HCT116 (cell line): Measurements from ENCODE around the gene PRND. TPM values are rescaled to one million over a fixed set of nuclear protein-coding genes. Genes with fewer than 3 reads are reported as not detected.

ENCODE experiments used
- ATAC-seq: fragments of 200-7000 bp; cut with Tn5 transposase; 2 replicates; pipeline ENCODE4 v1.9.1; 2020; ENCODE audit warnings: mild to moderate bottlenecking, moderate library complexity
- BruUV-seq: library from RNA; stranded (reverse); fragments of 400-500 nt; replicated peaks from 2 replicates; lab custom pipeline; 2021; lab: Mats Ljungman, UMichigan
- CTCF ChIA-PET: fragments of 300-600 bp; sonication (Branson Sonifier 250); formaldehyde crosslinking; loops from one replicate; lab custom pipeline; 2021; ENCODE audit warnings: antibody characterized with exemption; lab: Charles Lee
- POLR2A ChIA-PET: fragments of 300-600, 350-600 bp; sonication (Branson Sonifier 250); formaldehyde crosslinking; loops from one replicate; lab custom pipeline; 2021; ENCODE audit warnings: antibody characterized with exemption; lab: Charles Lee
- RAD21 ChIA-PET, 2 experiments: fragments of 300-600 bp; sonication (Branson Sonifier 250); formaldehyde crosslinking; loops; one replicate each; lab custom pipeline; 2023; ENCODE audit warnings: low total read pairs in 2 of 2; ENCODE audit not compliant: uncharacterized antibody in 2 of 2, unreplicated experiment in 2 of 2, low non-redundant PET in 1 of 2; lab: Charles Lee
- DNase-seq: peaks from one replicate; pipeline ENCODE4 v3.0.0-alpha.2; 2010; ENCODE audit warnings: low read depth, low spot score
- H2AFZ ChIP-seq: fragments of 200-600 bp; shearing (Covaris generic), sonication (generic); 2 replicates; pipeline ENCODE4 v1.6.1; 2017; ENCODE audit warnings: low read depth, mixed run types, mixed read lengths, antibody characterized with exemption, low read length; ENCODE audit not compliant: poor library complexity, severe bottlenecking
- H3K27ac ChIP-seq: 2 replicates; pipeline ENCODE4 v1.5.1; 2012; ENCODE audit warnings: low read depth, low read length
- H3K27me3 ChIP-seq: fragments of 200-600 bp; sonication (generic); 2 replicates; pipeline ENCODE4 v1.6.1; 2016; ENCODE audit warnings: mixed run types, low read length, mixed read lengths; ENCODE audit not compliant: insufficient read depth
- H3K36me3 ChIP-seq, 2 experiments: fragments of 200-500 bp in 1 of 2; fragments of 200-600 bp in 1 of 2; sonication (Bioruptor generic) in 1 of 2; sonication (generic) in 1 of 2; 2 replicates each; pipeline versions ENCODE4 v1.5.1 to v1.6.1; 2014 to 2016; ENCODE audit warnings: low read length in 2 of 2, inconsistent platforms in 1 of 2, mixed read lengths in 1 of 2, mixed run types in 1 of 2; ENCODE audit not compliant: insufficient read depth in 2 of 2, control insufficient read depth in 1 of 2
- H3K4me1 ChIP-seq, 2 experiments: fragments of 200-600 bp in 1 of 2; sonication (generic) in 1 of 2; 2 replicates each; pipeline versions ENCODE4 v1.5.1 to v1.6.1; 2012 to 2017; ENCODE audit warnings: low read length in 2 of 2, inconsistent platforms in 1 of 2, mild to moderate bottlenecking in 1 of 2, mixed read lengths in 1 of 2, mixed run types in 1 of 2, moderate library complexity in 1 of 2; ENCODE audit not compliant: insufficient read depth in 2 of 2, control insufficient read depth in 1 of 2
- H3K4me2 ChIP-seq: fragments of 200-600 bp; sonication (generic); 2 replicates; pipeline ENCODE4 v1.6.1; 2017; ENCODE audit warnings: mixed run types, low read length, mixed read lengths
- H3K4me3 ChIP-seq, 2 experiments: fragments of 200-600 bp in 1 of 2; sonication (generic) in 1 of 2; replicated peaks in 1 of 2; 2 replicates each; pipeline ENCODE4 v1.5.1; 2011 to 2016; ENCODE audit warnings: low read length in 2 of 2, control low read depth in 1 of 2, low read depth in 1 of 2, mild to moderate bottlenecking in 1 of 2, mixed read lengths in 1 of 2, mixed run types in 1 of 2
- H3K79me2 ChIP-seq: fragments of 200-600 bp; sonication (generic); 2 replicates; pipeline ENCODE4 v1.6.1; 2017; ENCODE audit warnings: mild to moderate bottlenecking, mixed run types, low read length, moderate library complexity, mixed read lengths; ENCODE audit not compliant: insufficient read depth
- H3K9ac ChIP-seq: fragments of 200-600 bp; sonication (generic); 2 replicates; pipeline ENCODE4 v1.6.1; 2016; ENCODE audit warnings: low read length, mixed read lengths
- H3K9me2 ChIP-seq: fragments of 200-600 bp; sonication (generic), shearing (Covaris generic); 2 replicates; pipeline ENCODE4 v1.6.1; 2017; ENCODE audit warnings: mixed run types, mild to moderate bottlenecking, moderate library complexity; ENCODE audit not compliant: insufficient read depth
- H3K9me3 ChIP-seq, 2 experiments: fragments of 200-500 bp in 1 of 2; fragments of 200-600 bp in 1 of 2; sonication (Bioruptor generic) in 1 of 2; sonication (generic) in 1 of 2; 2 replicates each; pipeline ENCODE4 v1.6.1; 2014 to 2017; ENCODE audit warnings: low read length in 2 of 2, mixed read lengths in 2 of 2, inconsistent platforms in 1 of 2, low read depth in 1 of 2, mild to moderate bottlenecking in 1 of 2, mixed run types in 1 of 2, moderate library complexity in 1 of 2; ENCODE audit not compliant: control insufficient read depth in 1 of 2, insufficient read depth in 1 of 2
- H4K20me1 ChIP-seq: fragments of 200-600 bp; sonication (generic), shearing (Covaris generic); 2 replicates; pipeline ENCODE4 v1.6.1; 2017; ENCODE audit warnings: mixed run types, mild to moderate bottlenecking, moderate library complexity; ENCODE audit not compliant: insufficient read depth
- CBX3 ChIP-seq: IDR thresholded peaks from 2 replicates; pipeline ENCODE4 v1.6.1; 2012; ENCODE audit warnings: low read depth
- FOSL1 ChIP-seq: IDR thresholded peaks from 2 replicates; pipeline ENCODE4 v1.6.1; 2012; ENCODE audit warnings: low read depth
- JUND ChIP-seq: IDR thresholded peaks from 2 replicates; pipeline ENCODE4 v1.6.1; 2012
- RAD21 ChIP-seq: IDR thresholded peaks from 2 replicates; pipeline ENCODE4 v1.6.1; 2012; ENCODE audit warnings: low read depth, mild to moderate bottlenecking
- SRF ChIP-seq: IDR thresholded peaks from 2 replicates; pipeline ENCODE4 v1.6.1; 2012; ENCODE audit warnings: low read depth
- YY1 ChIP-seq: IDR thresholded peaks from 2 replicates; pipeline ENCODE4 v1.6.1; 2011; ENCODE audit warnings: low read length, low read depth, moderate library complexity, mild to moderate bottlenecking; ENCODE audit not compliant: insufficient replicate concordance; ENCODE audit errors: extremely low read depth
- ZFX ChIP-seq: fragments of 450-650 bp; IDR thresholded peaks from 2 replicates; pipeline ENCODE4 v1.6.1; 2017
- ZNF274 ChIP-seq: fragments of 200-500 bp; sonication (Bioruptor generic); IDR thresholded peaks from 2 replicates; pipeline ENCODE4 v1.6.1; 2014; ENCODE audit warnings: mild to moderate bottlenecking, low read depth, low read length, inconsistent platforms
- intact Hi-C: fragments of 100-400 bp; cut with micrococcal nuclease; formaldehyde crosslinking; loops from 2 replicates; pipeline ENCODE4 v1.10.0; 2022
- total RNA-seq: library from RNA; stranded (reverse); gene quantifications from one replicate; pipeline ENCODE4 v1.2.1, GENCODE V29; 2021; ENCODE audit not compliant: unreplicated experiment
- TF ChIP-seq, protein P1 (sequence below), 3 experiments: fragments of 200-600 bp in 1 of 3; sonication (generic) in 1 of 3; IDR thresholded peaks in 2 of 3; conservative IDR thresholded peaks in 1 of 3; 2 replicates each; pipeline ENCODE4 v1.5.1; 2012 to 2017; ENCODE audit warnings: low read depth in 2 of 3, low read length in 2 of 3, antibody characterized with exemption in 1 of 3, borderline replicate concordance in 1 of 3, control low read depth in 1 of 3, mild to moderate bottlenecking in 1 of 3, mixed read lengths in 1 of 3, mixed run types in 1 of 3, moderate library complexity in 1 of 3; ENCODE audit not compliant: insufficient read depth in 1 of 3
- TF ChIP-seq, protein P2 (sequence below): IDR thresholded peaks from 2 replicates; pipeline ENCODE4 v1.6.1; 2012
- TF ChIP-seq, protein P3 (sequence below): IDR thresholded peaks from 2 replicates; pipeline ENCODE4 v1.6.1; 2011; ENCODE audit warnings: mild to moderate bottlenecking, low read length, moderate library complexity; ENCODE audit not compliant: insufficient replicate concordance; ENCODE audit errors: extremely low read depth

The PRND gene
- total RNA-seq, 1 experiment from 2014 or later = not detected

DNA sequence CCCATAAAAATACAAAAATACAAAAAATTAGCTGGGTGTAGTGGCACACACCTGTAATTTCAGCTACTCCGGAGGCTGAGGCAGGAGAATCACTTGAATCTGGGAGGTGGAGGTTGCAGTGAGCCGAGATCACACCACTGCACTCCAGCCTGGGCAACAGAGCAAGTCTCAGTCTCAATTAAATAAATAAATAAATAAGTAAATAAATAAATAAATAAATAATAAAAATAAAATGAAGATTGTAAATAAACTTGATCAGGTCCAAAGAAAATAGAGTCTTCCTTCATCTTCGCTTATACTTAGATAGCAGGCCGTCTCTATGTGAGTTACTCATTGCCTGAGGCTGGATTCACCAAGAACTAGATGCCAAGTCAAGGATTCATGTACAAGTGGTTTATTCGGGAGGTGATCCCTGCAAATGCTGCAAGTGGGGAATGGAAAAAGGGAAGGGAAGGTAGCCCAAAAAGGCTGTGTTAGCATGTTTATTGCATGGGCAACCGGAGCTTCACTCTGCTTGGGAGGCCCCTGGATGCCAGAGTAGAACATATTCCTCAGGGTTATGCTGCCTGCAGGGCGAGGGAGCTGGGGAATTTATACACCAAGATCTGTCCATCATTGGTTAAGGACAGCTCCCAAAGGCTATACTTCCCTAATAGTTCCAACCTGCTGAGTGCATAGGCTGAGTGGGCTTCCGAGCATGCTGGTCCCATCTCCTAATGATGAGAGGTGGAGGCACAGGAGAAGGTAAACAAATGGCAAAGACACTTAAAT, 16.3 kb downstream of the PRND start:
- H3K4me1 ChIP-seq = no peaks in the 10 kb centered on the region
- H3K4me2 ChIP-seq = no peak overlapping the region
- DNase-seq = no peak
- CTCF ChIA-PET = no interaction called here
- H3K79me2 ChIP-seq = no peaks in the 10 kb centered on the region
- H3K9me3 ChIP-seq = no peaks in the 10 kb centered on the region
- H3K9me2 ChIP-seq = no peaks in the 10 kb centered on the region
- H3K27ac ChIP-seq = no peak overlapping the region
- H3K27me3 ChIP-seq = no peaks in the 10 kb centered on the region
- H4K20me1 ChIP-seq = no peaks in the 10 kb centered on the region
- TF ChIP-seq ZFX (no peak), JUND (no peak), ZNF274 (no peak), CBX3 (no peak), RAD21 (no peak), SRF (no peak), YY1 (no peak), FOSL1 (no peak)
- TF ChIP-seq, protein P1, sequence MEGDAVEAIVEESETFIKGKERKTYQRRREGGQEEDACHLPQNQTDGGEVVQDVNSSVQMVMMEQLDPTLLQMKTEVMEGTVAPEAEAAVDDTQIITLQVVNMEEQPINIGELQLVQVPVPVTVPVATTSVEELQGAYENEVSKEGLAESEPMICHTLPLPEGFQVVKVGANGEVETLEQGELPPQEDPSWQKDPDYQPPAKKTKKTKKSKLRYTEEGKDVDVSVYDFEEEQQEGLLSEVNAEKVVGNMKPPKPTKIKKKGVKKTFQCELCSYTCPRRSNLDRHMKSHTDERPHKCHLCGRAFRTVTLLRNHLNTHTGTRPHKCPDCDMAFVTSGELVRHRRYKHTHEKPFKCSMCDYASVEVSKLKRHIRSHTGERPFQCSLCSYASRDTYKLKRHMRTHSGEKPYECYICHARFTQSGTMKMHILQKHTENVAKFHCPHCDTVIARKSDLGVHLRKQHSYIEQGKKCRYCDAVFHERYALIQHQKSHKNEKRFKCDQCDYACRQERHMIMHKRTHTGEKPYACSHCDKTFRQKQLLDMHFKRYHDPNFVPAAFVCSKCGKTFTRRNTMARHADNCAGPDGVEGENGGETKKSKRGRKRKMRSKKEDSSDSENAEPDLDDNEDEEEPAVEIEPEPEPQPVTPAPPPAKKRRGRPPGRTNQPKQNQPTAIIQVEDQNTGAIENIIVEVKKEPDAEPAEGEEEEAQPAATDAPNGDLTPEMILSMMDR (IDR thresholded peaks at IDR 0.05 in 2 of 3, conservative IDR thresholded peaks at IDR 0.05 in 1 of 3; ENCODE audit: borderline replicate concordance in 1 of 3, insufficient read depth in 1 of 3, low read depth in 2 of 3, low read length in 2 of 3) = no peak
- TF ChIP-seq, protein P2, sequence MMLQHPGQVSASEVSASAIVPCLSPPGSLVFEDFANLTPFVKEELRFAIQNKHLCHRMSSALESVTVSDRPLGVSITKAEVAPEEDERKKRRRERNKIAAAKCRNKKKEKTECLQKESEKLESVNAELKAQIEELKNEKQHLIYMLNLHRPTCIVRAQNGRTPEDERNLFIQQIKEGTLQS = no peak
- TF ChIP-seq, protein P3, sequence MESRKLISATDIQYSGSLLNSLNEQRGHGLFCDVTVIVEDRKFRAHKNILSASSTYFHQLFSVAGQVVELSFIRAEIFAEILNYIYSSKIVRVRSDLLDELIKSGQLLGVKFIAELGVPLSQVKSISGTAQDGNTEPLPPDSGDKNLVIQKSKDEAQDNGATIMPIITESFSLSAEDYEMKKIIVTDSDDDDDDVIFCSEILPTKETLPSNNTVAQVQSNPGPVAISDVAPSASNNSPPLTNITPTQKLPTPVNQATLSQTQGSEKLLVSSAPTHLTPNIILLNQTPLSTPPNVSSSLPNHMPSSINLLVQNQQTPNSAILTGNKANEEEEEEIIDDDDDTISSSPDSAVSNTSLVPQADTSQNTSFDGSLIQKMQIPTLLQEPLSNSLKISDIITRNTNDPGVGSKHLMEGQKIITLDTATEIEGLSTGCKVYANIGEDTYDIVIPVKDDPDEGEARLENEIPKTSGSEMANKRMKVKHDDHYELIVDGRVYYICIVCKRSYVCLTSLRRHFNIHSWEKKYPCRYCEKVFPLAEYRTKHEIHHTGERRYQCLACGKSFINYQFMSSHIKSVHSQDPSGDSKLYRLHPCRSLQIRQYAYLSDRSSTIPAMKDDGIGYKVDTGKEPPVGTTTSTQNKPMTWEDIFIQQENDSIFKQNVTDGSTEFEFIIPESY = no peak
- TF ChIP-seq, all 23 proteins: peak for 0
- ATAC-seq = no peak
- ChIA-PET RAD21 (no interaction called here), POLR2A (no interaction called here)
- Histone ChIP-seq H3K36me3 (no peaks in the 10 kb centered on the region), H3K9ac (no peak overlapping the region), H3K4me3 (no peak overlapping the region), H2AFZ (no peak overlapping the region)
- intact Hi-C loops = no loop called here
- no TSS peak for BruUV-seq
